Astrocyte of the spinal cord (primary cell): ENCODE measurements around the gene SNRPA.
"Not testable (repeated sequence)": the region's sequence is repeated elsewhere in the genome, so short reads cannot be mapped to it uniquely, and the experiment has no call there.

Experiments
- DNase-seq: peaks from one replicate; pipeline ENCODE4 v3.0.0; 2011; ENCODE audit warnings: low read depth, low spot score
- H3K4me3 ChIP-seq: 2 replicates; pipeline ENCODE4 v1.5.1; 2011; ENCODE audit warnings: low read depth, mild to moderate bottlenecking, low read length, moderate library complexity
- CTCF ChIP-seq: IDR thresholded peaks from 2 replicates; pipeline ENCODE4 v1.5.1; 2012; ENCODE audit warnings: low read depth, mild to moderate bottlenecking, low read length, inconsistent platforms
- in situ Hi-C: cut with HindIII; loops from 2 replicates; pipeline ENCODE4 v1.10.0; 2017; ENCODE audit warnings: low sequenced_read_pairs

SNRPA gene

GRCh38 chr19:40811478-40812341 lies 60.7 kb downstream of the SNRPA start:
- no peak for TF ChIP-seq CTCF
- H3K4me3 ChIP-seq: no peak overlapping the region
- no peak for DNase-seq

GRCh38 chr19:40812571-40812970 lies 61.6 kb downstream of the SNRPA start:
- in situ Hi-C loops, H3K4me3 ChIP-seq, DNase-seq: not testable (repeated sequence)

More at GRCh38 chr19:40811478-40812341, 60.7 kb downstream of the SNRPA start:
- in situ Hi-C loops: no loop called here

- TF ChIP-seq CTCF: no peak
- no peak overlapping the region for H3K4me3 ChIP-seq
- in situ Hi-C loops: no loop called here
- DNase-seq: no peak
These were observed 62.2 kb downstream of the SNRPA start for GRCh38 chr19:40813182-40813581.
